ENCODE data around the gene TLE5.

Gene TLE5

GRCh38 chr19:3097442-3097871 is 35.2 kb upstream of the TLE5 start:
- H3K79me2 ChIP-seq (ENCODE audit: insufficient read depth, low read length): no peaks in the 10 kb centered on the region
- no peaks in the 10 kb centered on the region for H3F3A ChIP-seq (ENCODE audit: insufficient read depth)
- H4K20me1 ChIP-seq (ENCODE audit: low read depth, low read length): no peaks in the 10 kb centered on the region
- H3K9me3 ChIP-seq (ENCODE audit: insufficient read depth, low read length): no peaks in the 10 kb centered on the region
- no peak overlapping the region for H3K4me2 ChIP-seq (ENCODE audit: low read depth, low read length, poor library complexity, severe bottlenecking)
- H3K9me2 ChIP-seq (replicated peaks; ENCODE audit: insufficient read depth, low read length): no peaks in the 10 kb centered on the region
- no peak for TF ChIP-seq CTCF (IDR thresholded peaks at IDR 0.05; ENCODE audit: insufficient read depth, low read length, poor library complexity, severe bottlenecking)
- TF ChIP-seq EZH2phosphoT487 (conservative IDR thresholded peaks at IDR 0.05; ENCODE audit: low read length): no peak
- H3K4me3 ChIP-seq (ENCODE audit: insufficient read depth, low read length, poor library complexity, severe bottlenecking): no peak overlapping the region
- H3K9ac ChIP-seq (ENCODE audit: low read length): no peak overlapping the region
- no peak overlapping the region for H3K27ac ChIP-seq (ENCODE audit: low read depth, low read length)
- H3K27me3 ChIP-seq (ENCODE audit: low read length): no peaks in the 10 kb centered on the region
- no peak overlapping the region for H2AFZ ChIP-seq (ENCODE audit: low read depth, low read length, severe bottlenecking)
- H3K36me3 ChIP-seq (ENCODE audit: low read length): no peaks in the 10 kb centered on the region

DNA sequence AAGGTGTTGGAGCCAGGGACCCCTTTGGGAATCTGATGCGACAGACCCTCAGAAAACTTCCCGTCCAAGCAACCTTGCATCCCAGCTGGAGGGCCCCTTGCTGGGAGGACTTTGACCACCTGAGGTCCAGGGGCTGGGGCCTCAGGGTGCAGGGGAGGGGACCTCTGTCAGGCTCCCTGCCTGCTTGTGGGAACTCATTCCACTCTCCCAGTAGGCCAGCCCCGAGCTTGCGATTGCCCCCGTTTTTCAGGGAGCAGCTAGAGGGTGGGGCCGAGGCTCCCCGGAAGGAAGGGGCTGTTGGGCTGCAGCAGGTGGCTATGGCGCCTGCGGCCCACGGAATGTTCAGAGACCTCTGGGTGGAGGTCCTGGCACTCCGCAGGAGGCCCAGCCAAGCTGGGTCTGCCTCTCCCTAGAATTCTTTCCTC is 34.6 kb upstream of the TLE5 start:
- no peak overlapping the region for H3K4me2 ChIP-seq (ENCODE audit: low read depth, low read length, poor library complexity, severe bottlenecking)
- TF ChIP-seq CTCF (IDR thresholded peaks at IDR 0.05; ENCODE audit: insufficient read depth, low read length, poor library complexity, severe bottlenecking): no peak
- no peak for TF ChIP-seq EZH2phosphoT487 (conservative IDR thresholded peaks at IDR 0.05; ENCODE audit: low read length)
- H3K4me3 ChIP-seq (ENCODE audit: insufficient read depth, low read length, poor library complexity, severe bottlenecking): no peak overlapping the region
- no peak overlapping the region for H3K9ac ChIP-seq (ENCODE audit: low read length)
- H3K9me2 ChIP-seq (replicated peaks; ENCODE audit: insufficient read depth, low read length): no peaks in the 10 kb centered on the region
- no peaks in the 10 kb centered on the region for H3K27me3 ChIP-seq (ENCODE audit: low read length)
- H3K79me2 ChIP-seq (ENCODE audit: insufficient read depth, low read length): no peaks in the 10 kb centered on the region
- H2AFZ ChIP-seq (ENCODE audit: low read depth, low read length, severe bottlenecking): no peak overlapping the region
- H3K27ac ChIP-seq (ENCODE audit: low read depth, low read length): no peak overlapping the region
- no peaks in the 10 kb centered on the region for H4K20me1 ChIP-seq (ENCODE audit: low read depth, low read length)
- no peaks in the 10 kb centered on the region for H3K36me3 ChIP-seq (ENCODE audit: low read length)
- H3F3A ChIP-seq (ENCODE audit: insufficient read depth): no peaks in the 10 kb centered on the region
- H3K9me3 ChIP-seq (ENCODE audit: insufficient read depth, low read length): no peaks in the 10 kb centered on the region

- no peak overlapping the region for H3K4me2 ChIP-seq (ENCODE audit: low read depth, low read length, poor library complexity, severe bottlenecking)
- H3K9ac ChIP-seq (ENCODE audit: low read length): no peak overlapping the region
- no peak overlapping the region for H2AFZ ChIP-seq (ENCODE audit: low read depth, low read length, severe bottlenecking)
- no peaks in the 10 kb centered on the region for H3K9me3 ChIP-seq (ENCODE audit: insufficient read depth, low read length)
- no peaks in the 10 kb centered on the region for H3F3A ChIP-seq (ENCODE audit: insufficient read depth)
- no peaks in the 10 kb centered on the region for H3K36me3 ChIP-seq (ENCODE audit: low read length)
- H3K4me3 ChIP-seq (ENCODE audit: insufficient read depth, low read length, poor library complexity, severe bottlenecking): no peak overlapping the region
- no peak overlapping the region for H3K27ac ChIP-seq (ENCODE audit: low read depth, low read length)
- H3K9me2 ChIP-seq (replicated peaks; ENCODE audit: insufficient read depth, low read length): no peaks in the 10 kb centered on the region
- no peaks in the 10 kb centered on the region for H4K20me1 ChIP-seq (ENCODE audit: low read depth, low read length)
- H3K79me2 ChIP-seq (ENCODE audit: insufficient read depth, low read length): no peaks in the 10 kb centered on the region
- TF ChIP-seq EZH2phosphoT487 (conservative IDR thresholded peaks at IDR 0.05; ENCODE audit: low read length) (no peak), CTCF (IDR thresholded peaks at IDR 0.05; ENCODE audit: insufficient read depth, low read length, poor library complexity, severe bottlenecking) (no peak)
- no peaks in the 10 kb centered on the region for H3K27me3 ChIP-seq (ENCODE audit: low read length)
These were observed 34.1 kb upstream of the TLE5 start for GRCh38 chr19:3096267-3096901.

Measured in SU-DHL-6 (cell line).